HEK293T (cell line): ENCODE results near the gene SPATA13.

Source experiments
- CTCF ChIA-PET: fragments of 350-600 bp; formaldehyde crosslinking; extraction: SDS; loops from one replicate; lab custom pipeline; 2021; ENCODE audit warnings: antibody characterized with exemption, inconsistent platforms; lab: Yijun Ruan, JAX
- POLR2A ChIA-PET: fragments of 350-600 bp; formaldehyde crosslinking; extraction: SDS; loops from one replicate; lab custom pipeline; 2020; ENCODE audit warnings: antibody characterized with exemption, inconsistent platforms; lab: Yijun Ruan, JAX
- DNase-seq: peaks from one replicate; pipeline ENCODE4 v3.0.0; 2012; ENCODE audit warnings: mixed read lengths; ENCODE audit errors: extremely low spot score
- ARNT ChIP-seq: fragments of 450-650 bp; IDR thresholded peaks from 2 replicates; pipeline ENCODE4 v1.6.1; 2017; ENCODE audit warnings: mild to moderate bottlenecking
- BHLHE40 ChIP-seq: fragments of 450-650 bp; IDR thresholded peaks from 2 replicates; pipeline ENCODE4 v1.6.1; 2016; ENCODE audit warnings: mild to moderate bottlenecking, moderate library complexity, borderline replicate concordance
- CTBP1 ChIP-seq: fragments of 450-650 bp; IDR thresholded peaks from 2 replicates; pipeline ENCODE4 v1.6.1; 2016; ENCODE audit warnings: borderline replicate concordance
- ELF4 ChIP-seq: fragments of 450-650 bp; IDR thresholded peaks from 2 replicates; pipeline ENCODE4 v1.6.1; 2017; ENCODE audit warnings: antibody characterized with exemption
- FOXA1 ChIP-seq: fragments of 450-650 bp; IDR thresholded peaks from 2 replicates; pipeline ENCODE4 v1.6.1; 2016; ENCODE audit warnings: mild to moderate bottlenecking
- FOXK2 ChIP-seq: fragments of 450-650 bp; IDR thresholded peaks from 2 replicates; pipeline ENCODE4 v1.6.1; 2016; ENCODE audit warnings: mild to moderate bottlenecking
- FOXM1 ChIP-seq: fragments of 450-650 bp; IDR thresholded peaks from 2 replicates; pipeline ENCODE4 v1.6.1; 2017; ENCODE audit warnings: mild to moderate bottlenecking, borderline replicate concordance
- HDGF ChIP-seq: fragments of 450-650 bp; IDR thresholded peaks from 2 replicates; pipeline ENCODE4 v1.6.1; 2017; ENCODE audit warnings: antibody characterized with exemption, borderline replicate concordance
- L3MBTL2 ChIP-seq: fragments of 450-650 bp; conservative IDR thresholded peaks from 2 replicates; pipeline ENCODE4 v1.6.1; 2016; ENCODE audit warnings: mild to moderate bottlenecking
- LEF1 ChIP-seq: fragments of 450-650 bp; IDR thresholded peaks from 2 replicates; pipeline ENCODE4 v1.6.1; 2017; ENCODE audit warnings: mild to moderate bottlenecking, borderline replicate concordance
- NFRKB ChIP-seq: fragments of 450-650 bp; IDR thresholded peaks from 2 replicates; pipeline ENCODE4 v1.6.1; 2016; ENCODE audit warnings: mild to moderate bottlenecking, moderate library complexity
- PKNOX1 ChIP-seq: fragments of 450-650 bp; IDR thresholded peaks from 2 replicates; pipeline ENCODE4 v1.6.1; 2016
- SP1 ChIP-seq: fragments of 450-650 bp; IDR thresholded peaks from 2 replicates; pipeline ENCODE4 v1.6.1; 2017
- SUZ12 ChIP-seq: fragments of 450-650 bp; IDR thresholded peaks from 2 replicates; pipeline ENCODE4 v1.6.1; 2016; ENCODE audit warnings: mild to moderate bottlenecking
- TARDBP ChIP-seq: fragments of 450-650 bp; IDR thresholded peaks from 2 replicates; pipeline ENCODE4 v1.6.1; 2016
- ZNF384 ChIP-seq: fragments of 450-650 bp; IDR thresholded peaks from 2 replicates; pipeline ENCODE4 v1.6.1; 2016

Gene SPATA13

GRCh38 chr13:24151864-24152263, 8.7 kb upstream of the SPATA13 start:
- CTCF ChIA-PET, result no interaction called here
- DNase-seq, result no peak
- POLR2A ChIA-PET, result no interaction called here
- TF ChIP-seq FOXM1 (no peak), PKNOX1 (no peak), ZNF384 (no peak), L3MBTL2 (no peak), NFRKB (no peak), ELF4 (no peak), LEF1 (no peak), SUZ12 (no peak), FOXK2 (no peak)

- CTCF ChIA-PET, result no interaction called here
- POLR2A ChIA-PET, result no interaction called here
- no peak for TF ChIP-seq TARDBP
- no peak for TF ChIP-seq FOXM1
- TF ChIP-seq ELF4, result no peak
- TF ChIP-seq FOXA1, result no peak
- TF ChIP-seq L3MBTL2, result no peak
- no peak for TF ChIP-seq CTBP1
- TF ChIP-seq LEF1, result no peak
- TF ChIP-seq ZNF384, result no peak
- TF ChIP-seq SUZ12, result no peak
- no peak for TF ChIP-seq BHLHE40
- no peak for TF ChIP-seq PKNOX1
- TF ChIP-seq SP1, result no peak
- no peak for DNase-seq
Observed at GRCh38 chr13:24152292-24153214, 8.0 kb upstream of the SPATA13 start.

- DNase-seq, result no peak
- TF ChIP-seq SUZ12 (no peak), ELF4 (no peak), L3MBTL2 (no peak), BHLHE40 (no peak), NFRKB (no peak), FOXA1 (no peak), FOXM1 (no peak), CTBP1 (no peak)
- ChIA-PET CTCF (no interaction called here), POLR2A (no interaction called here)
Observed at GRCh38 chr13:24153347-24153746, 7.2 kb upstream of the SPATA13 start.

GRCh38 chr13:24153979-24154701, 6.4 kb upstream of the SPATA13 start:
- DNase-seq, result no peak
- POLR2A ChIA-PET, result no interaction called here
- TF ChIP-seq ARNT, result no peak
- TF ChIP-seq NFRKB, result no peak
- no peak for TF ChIP-seq ELF4
- no peak for TF ChIP-seq LEF1
- TF ChIP-seq SP1, result no peak
- TF ChIP-seq CTBP1, result no peak
- TF ChIP-seq FOXM1, result no peak
- no peak for TF ChIP-seq TARDBP
- no peak for TF ChIP-seq SUZ12
- CTCF ChIA-PET, result no interaction called here

- DNase-seq, result no peak
- TF ChIP-seq FOXK2 (no peak), FOXA1 (no peak), NFRKB (no peak), BHLHE40 (no peak), HDGF (no peak), PKNOX1 (peak; percentile 46), L3MBTL2 (no peak)
- POLR2A ChIA-PET, result no interaction called here
- CTCF ChIA-PET, result no interaction called here
Observed at GRCh38 chr13:24159357-24159756, 1.2 kb upstream of the SPATA13 start.

- TF ChIP-seq FOXK2 (no peak), NFRKB (no peak), ELF4 (no peak), ARNT (no peak)
- no peak for DNase-seq
- ChIA-PET CTCF (no interaction called here), POLR2A (interaction anchor here (1.0 kb wide), 1 partner anchor 17 kb away, joined by 3 read pairs; no protein-coding TSS in a partner anchor)
Observed at GRCh38 chr13:24161010-24161775, 673 bp downstream of the SPATA13 start.
